Measurements from ENCODE around the gene PPP1R3G. TPM values are rescaled to one million over a fixed set of nuclear protein-coding genes. Genes with fewer than 3 reads are reported as not detected.

Gene PPP1R3G
- total and polyA plus RNA-seq, 2 of the 13 experiments (the other 11 are each of a cell fraction or from before 2014, with no cell fraction given) = 1.2 to 1.3 TPM

- TF ChIP-seq TCF7L2 (IDR thresholded peaks at IDR 0.05; ENCODE audit: low read depth, low read length) = no peak
- no peak for TF ChIP-seq ZNF609 (CRISPR knock-in tag; IDR thresholded peaks at IDR 0.05; ENCODE audit: borderline replicate concordance)
- no peak for TF ChIP-seq HOXA3 (CRISPR knock-in tag; IDR thresholded peaks at IDR 0.05)
- TF ChIP-seq ZNF580 (CRISPR knock-in tag; IDR thresholded peaks at IDR 0.05; ENCODE audit: borderline replicate concordance, low read depth) = no peak
- no peak for TF ChIP-seq ZBTB34 (CRISPR knock-in tag; IDR thresholded peaks at IDR 0.05)
- no peak for TF ChIP-seq ZNF770 (CRISPR knock-in tag; IDR thresholded peaks at IDR 0.05)
- TF ChIP-seq, protein P1, sequence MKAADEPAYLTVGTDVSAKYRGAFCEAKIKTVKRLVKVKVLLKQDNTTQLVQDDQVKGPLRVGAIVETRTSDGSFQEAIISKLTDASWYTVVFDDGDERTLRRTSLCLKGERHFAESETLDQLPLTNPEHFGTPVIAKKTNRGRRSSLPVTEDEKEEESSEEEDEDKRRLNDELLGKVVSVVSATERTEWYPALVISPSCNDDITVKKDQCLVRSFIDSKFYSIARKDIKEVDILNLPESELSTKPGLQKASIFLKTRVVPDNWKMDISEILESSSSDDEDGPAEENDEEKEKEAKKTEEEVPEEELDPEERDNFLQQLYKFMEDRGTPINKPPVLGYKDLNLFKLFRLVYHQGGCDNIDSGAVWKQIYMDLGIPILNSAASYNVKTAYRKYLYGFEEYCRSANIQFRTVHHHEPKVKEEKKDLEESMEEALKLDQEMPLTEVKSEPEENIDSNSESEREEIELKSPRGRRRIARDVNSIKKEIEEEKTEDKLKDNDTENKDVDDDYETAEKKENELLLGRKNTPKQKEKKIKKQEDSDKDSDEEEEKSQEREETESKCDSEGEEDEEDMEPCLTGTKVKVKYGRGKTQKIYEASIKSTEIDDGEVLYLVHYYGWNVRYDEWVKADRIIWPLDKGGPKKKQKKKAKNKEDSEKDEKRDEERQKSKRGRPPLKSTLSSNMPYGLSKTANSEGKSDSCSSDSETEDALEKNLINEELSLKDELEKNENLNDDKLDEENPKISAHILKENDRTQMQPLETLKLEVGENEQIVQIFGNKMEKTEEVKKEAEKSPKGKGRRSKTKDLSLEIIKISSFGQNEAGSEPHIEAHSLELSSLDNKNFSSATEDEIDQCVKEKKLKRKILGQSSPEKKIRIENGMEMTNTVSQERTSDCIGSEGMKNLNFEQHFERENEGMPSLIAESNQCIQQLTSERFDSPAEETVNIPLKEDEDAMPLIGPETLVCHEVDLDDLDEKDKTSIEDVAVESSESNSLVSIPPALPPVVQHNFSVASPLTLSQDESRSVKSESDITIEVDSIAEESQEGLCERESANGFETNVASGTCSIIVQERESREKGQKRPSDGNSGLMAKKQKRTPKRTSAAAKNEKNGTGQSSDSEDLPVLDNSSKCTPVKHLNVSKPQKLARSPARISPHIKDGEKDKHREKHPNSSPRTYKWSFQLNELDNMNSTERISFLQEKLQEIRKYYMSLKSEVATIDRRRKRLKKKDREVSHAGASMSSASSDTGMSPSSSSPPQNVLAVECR (CRISPR knock-in tag; IDR thresholded peaks at IDR 0.05; ENCODE audit: borderline replicate concordance) = no peak
- TF ChIP-seq TFDP2 (CRISPR knock-in tag; IDR thresholded peaks at IDR 0.05) = no peak
- TF ChIP-seq ZNF337 (CRISPR knock-in tag; IDR thresholded peaks at IDR 0.05; ENCODE audit: borderline replicate concordance, low read depth) = no peak
- no peak for TF ChIP-seq MEF2D (CRISPR knock-in tag; IDR thresholded peaks at IDR 0.05)
- TF ChIP-seq, protein P2, sequence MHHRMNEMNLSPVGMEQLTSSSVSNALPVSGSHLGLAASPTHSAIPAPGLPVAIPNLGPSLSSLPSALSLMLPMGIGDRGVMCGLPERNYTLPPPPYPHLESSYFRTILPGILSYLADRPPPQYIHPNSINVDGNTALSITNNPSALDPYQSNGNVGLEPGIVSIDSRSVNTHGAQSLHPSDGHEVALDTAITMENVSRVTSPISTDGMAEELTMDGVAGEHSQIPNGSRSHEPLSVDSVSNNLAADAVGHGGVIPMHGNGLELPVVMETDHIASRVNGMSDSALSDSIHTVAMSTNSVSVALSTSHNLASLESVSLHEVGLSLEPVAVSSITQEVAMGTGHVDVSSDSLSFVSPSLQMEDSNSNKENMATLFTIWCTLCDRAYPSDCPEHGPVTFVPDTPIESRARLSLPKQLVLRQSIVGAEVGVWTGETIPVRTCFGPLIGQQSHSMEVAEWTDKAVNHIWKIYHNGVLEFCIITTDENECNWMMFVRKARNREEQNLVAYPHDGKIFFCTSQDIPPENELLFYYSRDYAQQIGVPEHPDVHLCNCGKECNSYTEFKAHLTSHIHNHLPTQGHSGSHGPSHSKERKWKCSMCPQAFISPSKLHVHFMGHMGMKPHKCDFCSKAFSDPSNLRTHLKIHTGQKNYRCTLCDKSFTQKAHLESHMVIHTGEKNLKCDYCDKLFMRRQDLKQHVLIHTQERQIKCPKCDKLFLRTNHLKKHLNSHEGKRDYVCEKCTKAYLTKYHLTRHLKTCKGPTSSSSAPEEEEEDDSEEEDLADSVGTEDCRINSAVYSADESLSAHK (CRISPR knock-in tag; IDR thresholded peaks at IDR 0.05; ENCODE audit: borderline replicate concordance) = no peak
- TF ChIP-seq ARNTL (CRISPR knock-in tag; IDR thresholded peaks at IDR 0.05) = no peak
Observed at GRCh38 chr6:5081955-5082354, 3.2 kb upstream of the PPP1R3G start (continued).
